Measurements from ENCODE around the gene MYO7B. TPM values are rescaled to one million over a fixed set of nuclear protein-coding genes. Genes with fewer than 3 reads are reported as not detected.

The MYO7B gene
- total and polyA plus RNA-seq, 7 donors: 0.28 to 0.61 (median 0.49) TPM

DNA sequence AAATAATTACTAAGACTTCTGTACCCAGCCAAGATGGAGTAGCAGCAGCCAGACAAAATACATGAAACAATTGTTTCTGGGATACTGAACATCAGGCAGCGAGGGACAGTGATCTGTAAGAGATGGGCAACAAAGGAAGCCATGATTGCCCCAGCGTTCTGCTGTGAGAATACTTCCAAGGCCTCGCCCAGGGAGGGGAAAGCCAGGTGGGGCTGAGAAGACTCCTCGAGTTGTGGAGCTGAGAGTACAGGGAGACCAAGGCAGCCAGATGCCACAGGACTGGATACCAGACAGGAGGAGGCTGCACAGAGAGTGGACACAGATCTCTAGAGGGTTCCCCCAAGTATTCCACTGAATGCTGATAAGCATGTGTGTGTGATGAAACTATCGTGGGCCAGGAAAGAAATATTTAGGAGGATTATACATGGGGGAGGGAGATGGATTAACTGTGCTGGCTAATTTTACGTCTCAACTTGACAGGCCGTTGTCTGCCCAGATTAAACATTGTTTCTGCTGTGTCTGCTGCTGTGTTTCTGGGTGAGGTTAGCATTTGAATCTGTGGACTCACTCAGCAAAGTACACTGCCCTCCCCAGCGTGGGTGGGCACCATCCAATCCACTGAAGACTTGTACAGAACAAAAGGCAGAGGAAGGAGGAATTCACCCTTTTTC is 150.1 kb downstream of the MYO7B start:
- intact Hi-C loops (cut with DNase I): no loop called here
- peaks cover 6% of the 10 kb centered on the region for H3K4me1 ChIP-seq
- no peak overlapping the region for H3K4me3 ChIP-seq
- H3K27ac ChIP-seq: no peak overlapping the region
- no peaks in the 10 kb centered on the region for H3K36me3 ChIP-seq (ENCODE audit: insufficient read depth in 1 of 2, low read depth in 1 of 2)
- TF ChIP-seq, protein P1, sequence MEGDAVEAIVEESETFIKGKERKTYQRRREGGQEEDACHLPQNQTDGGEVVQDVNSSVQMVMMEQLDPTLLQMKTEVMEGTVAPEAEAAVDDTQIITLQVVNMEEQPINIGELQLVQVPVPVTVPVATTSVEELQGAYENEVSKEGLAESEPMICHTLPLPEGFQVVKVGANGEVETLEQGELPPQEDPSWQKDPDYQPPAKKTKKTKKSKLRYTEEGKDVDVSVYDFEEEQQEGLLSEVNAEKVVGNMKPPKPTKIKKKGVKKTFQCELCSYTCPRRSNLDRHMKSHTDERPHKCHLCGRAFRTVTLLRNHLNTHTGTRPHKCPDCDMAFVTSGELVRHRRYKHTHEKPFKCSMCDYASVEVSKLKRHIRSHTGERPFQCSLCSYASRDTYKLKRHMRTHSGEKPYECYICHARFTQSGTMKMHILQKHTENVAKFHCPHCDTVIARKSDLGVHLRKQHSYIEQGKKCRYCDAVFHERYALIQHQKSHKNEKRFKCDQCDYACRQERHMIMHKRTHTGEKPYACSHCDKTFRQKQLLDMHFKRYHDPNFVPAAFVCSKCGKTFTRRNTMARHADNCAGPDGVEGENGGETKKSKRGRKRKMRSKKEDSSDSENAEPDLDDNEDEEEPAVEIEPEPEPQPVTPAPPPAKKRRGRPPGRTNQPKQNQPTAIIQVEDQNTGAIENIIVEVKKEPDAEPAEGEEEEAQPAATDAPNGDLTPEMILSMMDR (IDR thresholded peaks at IDR 0.05): no peak
- WGBS, 3 donors: 58 to 72% (median 67%) methylated on average over 8 of the region's 8 CpGs
- no peaks in the 10 kb centered on the region for H3K27me3 ChIP-seq (ENCODE audit: insufficient read depth in 3 of 3, low read length in 2 of 3)
- H3K9me3 ChIP-seq: no peaks in the 10 kb centered on the region
- no peak for ATAC-seq
- no peak for DNase-seq

Other genes starting within 250 kb of the MYO7B start
- 10 to 100 TPM; 28.2 to 31.2 (median 29.2) TPM for gene ERCC3, start 241.5 kb upstream of the MYO7B start, total RNA-seq
- gene ERCC3, start 241.5 kb upstream of the MYO7B start, polyA plus RNA-seq: 10 to 100 TPM; 22.2 to 54.9 (median 27.2) TPM
- gene MAP3K2, start 147.7 kb upstream of the MYO7B start, total RNA-seq: 10 to 100 TPM; 25.9 to 37.1 (median 30.9) TPM
- 10 to 100 TPM in 1 of 3 donors, 1 to 10 TPM in 2; 4.2 to 11.7 (median 7.2) TPM for gene MAP3K2, start 147.7 kb upstream of the MYO7B start, polyA plus RNA-seq
- gene PROC, start 117.3 kb upstream of the MYO7B start, total RNA-seq: under 1 TPM in 1 of 4 donors, not detected in 3; 0.60 TPM
- under 1 TPM in 1 of 3 donors, not detected in 2; 0.05 TPM for gene PROC, start 117.3 kb upstream of the MYO7B start, polyA plus RNA-seq
- gene IWS1, start 9.2 kb upstream of the MYO7B start, total RNA-seq: 10 to 100 TPM; 54.2 to 69.0 (median 62.7) TPM
- 10 to 100 TPM; 47.6 to 77.2 (median 59.3) TPM for gene IWS1, start 9.2 kb upstream of the MYO7B start, polyA plus RNA-seq
- under 1 TPM in 1 of 4 donors, not detected in 3; 0.17 TPM for gene GPR17, start 110.5 kb downstream of the MYO7B start, total RNA-seq
- under 1 TPM; 0.14 to 0.35 (median 0.21) TPM for gene GPR17, start 110.5 kb downstream of the MYO7B start, polyA plus RNA-seq
- gene LIMS2, start 139.8 kb downstream of the MYO7B start, total RNA-seq: 10 to 100 TPM in 3 of 4 donors, 1 to 10 TPM in 1; 9.3 to 31.8 (median 20.5) TPM
- gene LIMS2, start 139.8 kb downstream of the MYO7B start, polyA plus RNA-seq: 10 to 100 TPM; 12.1 to 16.4 (median 12.9) TPM
- 1 to 10 TPM; 1.6 to 3.7 (median 2.1) TPM for gene SFT2D3, start 165.8 kb downstream of the MYO7B start, total RNA-seq
- 1 to 10 TPM; 1.5 to 4.1 (median 2.5) TPM for gene SFT2D3, start 165.8 kb downstream of the MYO7B start, polyA plus RNA-seq

Data from psoas muscle (tissue), 8 donors.